Stomach (tissue), 9 donors: ENCODE measurements around the gene PWWP2B. TPM values are rescaled to one million over a fixed set of nuclear protein-coding genes. Genes with fewer than 3 reads are reported as not detected.

ENCODE experiments used
- DNase-seq, 2 donors: peaks; one replicate each; pipeline versions ENCODE4 v3.0.0 to v3.0.0-alpha.2; 2013 to 2019
- H3K27ac ChIP-seq, 5 donors: fragments of 200-600 bp in 4 of 5; sonication (generic) in 4 of 5; one replicate each; pipeline ENCODE4 v1.5.1; 2013 to 2019; ENCODE audit warnings: mild to moderate bottlenecking in 1 of 5, moderate library complexity in 1 of 5
- H3K27me3 ChIP-seq, 3 donors: fragments of 200-600 bp; sonication (generic); one replicate each; pipeline ENCODE4 v1.5.1; 2017 to 2019; ENCODE audit warnings: mixed run types in 1 of 3
- H3K36me3 ChIP-seq, 4 donors: fragments of 200-600 bp; sonication (generic); 1 replicate in 3 of 4; 2 replicates in 1 of 4; pipeline ENCODE4 v1.5.1; 2016 to 2019
- H3K4me1 ChIP-seq, 4 donors: fragments of 200-600 bp; sonication (generic); one replicate each; pipeline ENCODE4 v1.5.1; 2016 to 2019
- H3K4me3 ChIP-seq, 4 donors: fragments of 200-600 bp; sonication (generic) in 3 of 4; one replicate each; pipeline ENCODE4 v1.5.1; 2016 to 2019; ENCODE audit warnings: mild to moderate bottlenecking in 1 of 4
- H3K9me3 ChIP-seq, 4 donors: fragments of 200-600 bp; sonication (generic); one replicate each; pipeline ENCODE4 v1.5.1; 2016 to 2019
- EP300 ChIP-seq: sonication (generic); formaldehyde crosslinking; IDR thresholded peaks from one replicate; pipeline ENCODE4 v1.6.1; 2017; ENCODE audit warnings: antibody characterized with exemption
- POLR2A ChIP-seq, 4 donors: fragments of 450-650 bp; IDR thresholded peaks; one replicate each; pipeline ENCODE4 v1.6.1; 2016; ENCODE audit warnings: antibody characterized with exemption in 4 of 4, control low read depth in 2 of 4, mild to moderate bottlenecking in 1 of 4, moderate library complexity in 1 of 4
- POLR2AphosphoS5 ChIP-seq, 3 donors: sonication (generic); formaldehyde crosslinking; IDR thresholded peaks; one replicate each; pipeline ENCODE4 v1.6.1; 2016; ENCODE audit warnings: antibody characterized with exemption in 3 of 3
- WGBS, 5 donors: extraction: QIAGEN DNeasy Blood & Tissue Kit in 3 of 5; methylation state at CpG; one replicate each; pipeline versions ENCODE4 v1.1.5 to v1.1.7; 2013 to 2018; 5-methylcytosine and 5-hydroxymethylcytosine counted together
- intact Hi-C: fragments of 100-400 bp; cut with DNase I; formaldehyde crosslinking; loops from one replicate; pipeline ENCODE4 v1.15.1; 2023; ENCODE audit warnings: low total_unique reads
- polyA plus RNA-seq, 3 donors: library from polyadenylated mRNA; stranded (reverse); fragments of 200-250 nt; gene quantifications; one replicate each; pipeline ENCODE4 v1.2.3, GENCODE V29; 2013
- total RNA-seq, 5 donors: library from RNA; depleted of rRNA; stranded (reverse); fragments of >200 nt; gene quantifications; one replicate each; pipeline versions ENCODE4 v1.1.0 to v1.2.3, GENCODE V29; 2014 to 2016
- TF ChIP-seq, protein P1 (sequence below), 7 experiments: fragments of 450-650 bp in 4 of 7; fragments of 200-600 bp in 3 of 7; sonication (generic) in 3 of 7; IDR thresholded peaks; one replicate each; pipeline ENCODE4 v1.5.1; 2016 to 2019; ENCODE audit warnings: antibody characterized with exemption in 7 of 7, control low read depth in 2 of 7, mild to moderate bottlenecking in 1 of 7
- donor health status: healthy with polysubstance abuse.
- donor health status: Bipolar disorder and iron deficiency.
- donor health status: healthy.

PWWP2B gene
- total and polyA plus RNA-seq, 8 donors = 8.5 to 167 (median 22.8) TPM

DNA sequence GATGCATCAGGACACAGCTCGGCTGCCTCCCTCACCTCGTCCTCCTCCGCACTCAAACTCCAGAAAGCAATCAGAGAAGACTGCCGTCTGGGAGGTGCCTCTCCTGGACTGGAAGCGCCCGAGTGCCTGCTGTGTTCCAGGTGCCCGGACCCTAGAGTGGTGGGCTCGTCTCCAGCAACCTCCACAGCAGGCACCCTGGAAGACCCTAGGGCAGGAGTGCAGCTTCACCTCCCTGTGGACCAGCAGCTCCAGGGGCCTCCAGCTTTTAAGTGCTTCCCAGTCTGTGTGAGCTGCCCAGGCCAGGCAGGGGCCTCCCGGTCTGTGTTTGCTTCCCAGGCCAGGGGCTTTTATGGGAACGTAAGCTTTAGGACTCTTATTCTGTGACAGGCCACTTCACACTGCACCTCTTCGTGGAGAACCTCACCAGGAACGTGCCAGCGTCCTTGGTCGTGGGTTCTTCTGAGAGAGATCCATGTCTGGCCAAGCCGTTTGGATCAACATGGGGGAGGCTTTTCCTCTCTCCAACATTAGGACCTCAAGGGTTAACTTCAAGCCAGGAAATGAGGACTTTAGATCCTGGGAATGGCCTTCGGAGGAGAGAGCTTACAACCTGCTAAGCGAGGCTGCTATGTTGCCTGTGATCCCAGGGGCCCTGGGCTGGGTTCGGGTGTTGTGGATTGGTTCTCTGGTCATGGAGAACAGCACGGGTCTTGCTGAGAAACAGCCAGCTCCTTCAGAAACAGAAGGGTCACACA is 5.9 kb upstream of the PWWP2B start:
- H3K27me3 ChIP-seq = no peaks in the 10 kb centered on the region
- H3K36me3 ChIP-seq = no peaks in the 10 kb centered on the region
- no peaks in the 10 kb centered on the region for H3K9me3 ChIP-seq
- intact Hi-C loops = loop anchor here (5.0 kb wide), 1 partner anchor 61 kb away; no protein-coding TSS in a partner anchor
- H3K4me3 ChIP-seq = no peak overlapping the region
- peaks cover 19 to 37% (median 34%) of the 10 kb centered on the region in 4 donors for H3K4me1 ChIP-seq
- H3K27ac ChIP-seq = no peak overlapping the region
- no peak for TF ChIP-seq POLR2A (IDR thresholded peaks at IDR 0.05)
- no peak for TF ChIP-seq EP300
- no peak for TF ChIP-seq POLR2AphosphoS5 (IDR thresholded peaks at IDR 0.05)
- TF ChIP-seq, protein P1, sequence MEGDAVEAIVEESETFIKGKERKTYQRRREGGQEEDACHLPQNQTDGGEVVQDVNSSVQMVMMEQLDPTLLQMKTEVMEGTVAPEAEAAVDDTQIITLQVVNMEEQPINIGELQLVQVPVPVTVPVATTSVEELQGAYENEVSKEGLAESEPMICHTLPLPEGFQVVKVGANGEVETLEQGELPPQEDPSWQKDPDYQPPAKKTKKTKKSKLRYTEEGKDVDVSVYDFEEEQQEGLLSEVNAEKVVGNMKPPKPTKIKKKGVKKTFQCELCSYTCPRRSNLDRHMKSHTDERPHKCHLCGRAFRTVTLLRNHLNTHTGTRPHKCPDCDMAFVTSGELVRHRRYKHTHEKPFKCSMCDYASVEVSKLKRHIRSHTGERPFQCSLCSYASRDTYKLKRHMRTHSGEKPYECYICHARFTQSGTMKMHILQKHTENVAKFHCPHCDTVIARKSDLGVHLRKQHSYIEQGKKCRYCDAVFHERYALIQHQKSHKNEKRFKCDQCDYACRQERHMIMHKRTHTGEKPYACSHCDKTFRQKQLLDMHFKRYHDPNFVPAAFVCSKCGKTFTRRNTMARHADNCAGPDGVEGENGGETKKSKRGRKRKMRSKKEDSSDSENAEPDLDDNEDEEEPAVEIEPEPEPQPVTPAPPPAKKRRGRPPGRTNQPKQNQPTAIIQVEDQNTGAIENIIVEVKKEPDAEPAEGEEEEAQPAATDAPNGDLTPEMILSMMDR (IDR thresholded peaks at IDR 0.05) = no peak
- 69 to 77% (median 76%) methylated on average over 10 to 19 of the region's 19 CpGs for WGBS, 5 donors
- peak; percentile 18 to 26 for DNase-seq

DNA sequence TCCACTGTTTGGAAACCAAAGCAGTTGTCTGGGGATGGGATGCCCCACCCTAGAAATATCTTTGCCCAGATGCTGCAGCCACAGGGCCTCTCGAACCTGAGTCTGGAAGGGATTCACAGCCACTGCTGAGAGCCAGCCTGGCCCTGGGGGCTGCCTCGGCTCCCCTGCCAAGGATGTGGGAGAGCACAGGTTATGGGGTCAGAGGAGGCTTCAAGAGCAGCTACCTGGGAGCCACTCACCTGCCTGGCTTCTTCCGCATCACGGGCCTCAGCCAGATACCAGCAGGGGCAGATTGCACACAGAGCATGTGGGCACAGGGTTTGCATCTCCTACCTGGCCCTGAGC is 5.4 kb upstream of the PWWP2B start:
- Histone ChIP-seq H3K9me3 (no peaks in the 10 kb centered on the region), H3K27me3 (no peaks in the 10 kb centered on the region), H3K4me3 (no peak overlapping the region), H3K4me1 (peaks cover 22 to 37% (median 35%) of the 10 kb centered on the region in 4 donors), H3K36me3 (no peaks in the 10 kb centered on the region), H3K27ac (no peak overlapping the region)
- TF ChIP-seq, protein P1 (IDR thresholded peaks at IDR 0.05) = no peak
- TF ChIP-seq POLR2A (IDR thresholded peaks at IDR 0.05) (no peak), POLR2AphosphoS5 (IDR thresholded peaks at IDR 0.05) (no peak), EP300 (no peak)
- peak in 1 of 2 donors; percentile 17 for DNase-seq
- intact Hi-C loops = loop anchor here (5.0 kb wide), 1 partner anchor 61 kb away; no protein-coding TSS in a partner anchor
- WGBS, 5 donors = 63 to 88% (median 84%) methylated on average over 4 of the region's 4 CpGs

DNA sequence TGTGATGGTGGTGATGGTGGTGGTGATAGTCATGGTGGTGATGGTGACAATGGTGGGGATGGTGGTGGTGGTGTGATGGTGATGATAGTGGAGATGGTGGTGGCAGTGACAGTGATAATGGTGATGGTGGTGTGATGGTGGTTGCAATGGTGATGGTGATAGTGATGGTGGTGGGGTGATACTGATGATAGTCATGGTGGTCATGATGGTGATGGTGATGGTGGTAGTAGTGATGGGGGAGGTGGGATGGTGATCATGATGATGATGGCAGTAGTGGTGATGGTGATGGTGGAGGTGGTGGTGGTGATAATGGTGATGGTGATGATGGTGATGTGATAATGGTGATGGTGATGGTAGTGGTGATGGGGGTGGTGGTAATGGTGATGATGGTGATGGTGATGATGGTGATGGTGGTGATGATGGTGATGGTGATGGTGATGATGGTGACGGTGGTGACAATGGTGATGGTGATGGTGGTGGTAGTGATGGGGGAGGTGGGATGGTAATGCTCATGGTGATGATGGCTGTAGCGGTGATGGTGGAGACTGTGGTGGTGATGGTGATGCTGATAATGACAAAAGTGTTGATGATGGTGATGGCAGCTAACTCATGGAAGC is 4.7 kb upstream of the PWWP2B start:
- intact Hi-C loops = loop anchor here (5.0 kb wide), 1 partner anchor 60 kb away; no protein-coding TSS in a partner anchor
- 85 to 96% (median 92%) methylated on average over 2 of the region's 2 CpGs for WGBS, 5 donors
- no peak overlapping the region for H3K27ac ChIP-seq
- peaks cover 22 to 37% (median 35%) of the 10 kb centered on the region in 4 donors for H3K4me1 ChIP-seq
- DNase-seq = no peak
- H3K9me3 ChIP-seq = no peaks in the 10 kb centered on the region
- no peak for TF ChIP-seq POLR2AphosphoS5 (IDR thresholded peaks at IDR 0.05)
- TF ChIP-seq POLR2A (IDR thresholded peaks at IDR 0.05) = no peak
- TF ChIP-seq, protein P1 (IDR thresholded peaks at IDR 0.05) = no peak
- no peak for TF ChIP-seq EP300
- no peaks in the 10 kb centered on the region for H3K36me3 ChIP-seq
- no peak overlapping the region for H3K4me3 ChIP-seq
- no peaks in the 10 kb centered on the region for H3K27me3 ChIP-seq

DNA sequence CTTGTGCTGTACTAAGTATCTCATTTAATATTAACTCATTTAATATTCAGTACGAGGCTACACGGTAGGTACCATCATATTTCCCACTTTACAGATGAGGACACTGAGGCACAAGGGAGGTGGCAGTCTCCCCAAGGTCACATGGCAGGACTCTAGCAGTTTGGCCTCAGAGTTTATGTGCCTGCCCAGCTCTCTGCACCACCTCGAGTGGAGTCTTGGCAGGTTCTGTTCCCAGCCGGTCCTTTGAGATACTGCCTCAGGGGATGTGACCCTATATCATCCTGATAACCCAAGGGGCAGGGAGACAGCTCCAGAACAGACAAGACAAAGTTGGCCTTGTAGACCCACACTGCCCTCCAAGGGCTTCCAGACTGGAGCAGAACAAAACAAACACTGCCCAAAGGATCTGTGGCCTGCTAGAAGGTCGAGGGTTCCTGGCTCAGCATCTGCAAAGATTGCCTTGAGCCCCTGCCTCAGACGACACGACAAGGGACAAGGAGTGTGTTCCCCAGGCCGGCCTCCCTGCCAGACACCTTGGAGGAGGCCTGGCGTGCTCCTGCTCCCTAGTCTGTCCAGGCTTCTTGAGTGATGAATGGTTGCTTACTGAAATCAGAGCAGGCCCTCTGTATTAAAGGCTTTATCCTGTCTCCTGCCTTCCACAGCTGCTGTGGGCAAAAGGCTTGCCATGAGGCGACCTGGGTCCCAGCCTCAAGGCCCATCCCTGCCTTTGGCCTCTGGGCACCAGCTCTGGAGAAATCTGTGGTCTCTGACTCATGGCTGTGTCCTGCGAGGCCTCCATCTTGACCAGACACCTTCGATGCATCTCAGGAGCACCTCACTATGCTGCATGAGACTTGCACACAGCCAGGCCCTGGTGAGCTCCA is 3.9 kb upstream of the PWWP2B start:
- H3K9me3 ChIP-seq = no peaks in the 10 kb centered on the region
- 75 to 84% (median 76%) methylated on average over 11 to 12 of the region's 12 CpGs for WGBS, 5 donors
- DNase-seq = no peak
- H3K27me3 ChIP-seq = no peaks in the 10 kb centered on the region
- H3K27ac ChIP-seq = peak overlapping the region in 1 of 5 donors; percentile 98
- intact Hi-C loops = loop anchor here (5.0 kb wide), 1 partner anchor 59 kb away; no protein-coding TSS in a partner anchor
- H3K4me1 ChIP-seq = peaks cover 24 to 37% (median 34%) of the 10 kb centered on the region in 4 donors
- no peaks in the 10 kb centered on the region for H3K36me3 ChIP-seq
- TF ChIP-seq EP300 = no peak
- TF ChIP-seq POLR2AphosphoS5 (IDR thresholded peaks at IDR 0.05) = no peak
- TF ChIP-seq, protein P1 (IDR thresholded peaks at IDR 0.05) = no peak
- no peak for TF ChIP-seq POLR2A (IDR thresholded peaks at IDR 0.05)
- H3K4me3 ChIP-seq = no peak overlapping the region
